GM13977 (cell line): Measurements from ENCODE around the gene TXNL4A.

ENCODE experiments used
- DNase-seq: peaks from one replicate; pipeline ENCODE4 v3.0.0; 2012; ENCODE audit warnings: low spot score
- CTCF ChIP-seq: IDR thresholded peaks from 2 replicates; pipeline ENCODE4 v1.5.1; 2012; ENCODE audit warnings: mild to moderate bottlenecking, control low read depth; ENCODE audit not compliant: insufficient read depth; ENCODE audit errors: extremely low read depth, missing control alignments
- in situ Hi-C: fragments of 300-500 bp; cut with MboI; formaldehyde crosslinking; loops from one replicate; pipeline ENCODE4 v1.12.0; 2022; ENCODE audit warnings: low sequenced_read_pairs, low pct_unique_long_range_greater_than_20kb, mixed read lengths, inconsistent platforms; ENCODE audit not compliant: unreplicated experiment

Gene TXNL4A

GRCh38 chr18:79924814-79925731, 63.3 kb downstream of the TXNL4A start:
- TF ChIP-seq CTCF: no peak
- no peak for DNase-seq
- in situ Hi-C loops: no loop called here

- DNase-seq: no peak
- in situ Hi-C loops: no loop called here
- TF ChIP-seq CTCF: no peak
These were observed 64.3 kb downstream of the TXNL4A start for GRCh38 chr18:79923896-79924585.

GRCh38 chr18:79922971-79923411, 65.4 kb downstream of the TXNL4A start:
- no peak for DNase-seq
- in situ Hi-C loops: no loop called here
- no peak for TF ChIP-seq CTCF

DNA sequence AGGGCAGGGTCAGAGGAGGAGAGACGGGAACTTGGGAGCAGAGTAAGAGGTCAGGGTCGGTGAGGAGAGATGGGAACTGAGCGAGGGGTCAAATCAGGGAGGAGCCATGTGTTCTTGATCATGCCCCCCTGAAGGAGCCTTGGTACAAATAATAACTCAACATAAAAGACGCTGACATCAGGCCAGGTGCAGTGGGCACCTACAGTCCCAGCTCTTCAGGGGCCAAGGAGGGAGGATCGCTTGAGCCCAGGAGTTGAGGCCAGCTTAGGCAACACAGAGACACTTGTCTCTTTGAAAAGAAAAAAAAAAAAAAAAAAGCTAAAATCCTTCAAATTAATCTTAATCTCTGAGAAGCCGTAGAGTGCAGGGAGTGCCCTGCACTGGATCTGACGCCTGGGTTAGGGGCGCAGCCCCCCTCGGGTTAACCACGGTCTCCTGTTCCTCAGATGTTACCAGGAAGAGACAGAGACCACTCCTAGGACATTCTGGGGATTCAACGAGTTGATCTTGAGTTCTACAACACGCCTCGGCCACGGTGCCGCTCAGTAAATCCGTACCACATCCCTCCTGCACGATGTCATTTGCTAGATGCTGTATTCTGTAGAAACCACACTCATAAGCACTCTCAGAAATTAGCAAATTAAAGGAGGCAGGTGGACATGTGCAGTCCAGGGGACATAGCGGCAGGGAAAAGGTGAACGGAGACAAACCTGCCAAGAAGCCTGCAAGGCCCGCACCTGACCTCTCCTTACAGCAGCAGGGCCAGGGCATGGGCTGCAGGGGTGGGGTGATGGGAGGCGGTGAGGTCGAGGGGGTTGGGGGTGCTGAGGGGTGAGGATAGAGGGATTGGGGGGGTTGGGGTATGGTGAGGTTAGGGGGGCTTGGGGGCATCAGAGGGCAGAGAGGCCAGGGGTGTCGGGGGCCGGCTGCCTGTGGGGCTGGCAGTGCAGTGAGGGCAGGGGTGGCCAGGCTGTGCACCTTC, 66.1 kb downstream of the TXNL4A start:
- in situ Hi-C loops: no loop called here
- TF ChIP-seq CTCF: no peak
- DNase-seq: no peak
